HCT116 (cell line): ENCODE measurements around the gene NCAPG2. TPM values are rescaled to one million over a fixed set of nuclear protein-coding genes. Genes with fewer than 3 reads are reported as not detected.

Source experiments
- ATAC-seq: fragments of 200-7000 bp; cut with Tn5 transposase; 2 replicates; pipeline ENCODE4 v1.9.1; 2020; ENCODE audit warnings: mild to moderate bottlenecking, moderate library complexity
- BruUV-seq: library from RNA; stranded (reverse); fragments of 400-500 nt; replicated peaks from 2 replicates; lab custom pipeline; 2021; lab: Mats Ljungman, UMichigan
- CTCF ChIA-PET: fragments of 300-600 bp; sonication (Branson Sonifier 250); formaldehyde crosslinking; loops from one replicate; lab custom pipeline; 2021; ENCODE audit warnings: antibody characterized with exemption; lab: Charles Lee
- POLR2A ChIA-PET: fragments of 300-600, 350-600 bp; sonication (Branson Sonifier 250); formaldehyde crosslinking; loops from one replicate; lab custom pipeline; 2021; ENCODE audit warnings: antibody characterized with exemption; lab: Charles Lee
- RAD21 ChIA-PET, 2 experiments: fragments of 300-600 bp; sonication (Branson Sonifier 250); formaldehyde crosslinking; loops; one replicate each; lab custom pipeline; 2023; ENCODE audit warnings: low total read pairs in 2 of 2; ENCODE audit not compliant: uncharacterized antibody in 2 of 2, unreplicated experiment in 2 of 2, low non-redundant PET in 1 of 2; lab: Charles Lee
- DNase-seq: peaks from one replicate; pipeline ENCODE4 v3.0.0-alpha.2; 2010; ENCODE audit warnings: low read depth, low spot score
- H2AFZ ChIP-seq: fragments of 200-600 bp; shearing (Covaris generic), sonication (generic); 2 replicates; pipeline ENCODE4 v1.6.1; 2017; ENCODE audit warnings: low read depth, mixed run types, mixed read lengths, antibody characterized with exemption, low read length; ENCODE audit not compliant: poor library complexity, severe bottlenecking
- H3K27ac ChIP-seq: 2 replicates; pipeline ENCODE4 v1.5.1; 2012; ENCODE audit warnings: low read depth, low read length
- H3K27me3 ChIP-seq: fragments of 200-600 bp; sonication (generic); 2 replicates; pipeline ENCODE4 v1.6.1; 2016; ENCODE audit warnings: mixed run types, low read length, mixed read lengths; ENCODE audit not compliant: insufficient read depth
- H3K36me3 ChIP-seq, 2 experiments: fragments of 200-500 bp in 1 of 2; fragments of 200-600 bp in 1 of 2; sonication (Bioruptor generic) in 1 of 2; sonication (generic) in 1 of 2; 2 replicates each; pipeline versions ENCODE4 v1.5.1 to v1.6.1; 2014 to 2016; ENCODE audit warnings: low read length in 2 of 2, inconsistent platforms in 1 of 2, mixed read lengths in 1 of 2, mixed run types in 1 of 2; ENCODE audit not compliant: insufficient read depth in 2 of 2, control insufficient read depth in 1 of 2
- H3K4me1 ChIP-seq, 2 experiments: fragments of 200-600 bp in 1 of 2; sonication (generic) in 1 of 2; 2 replicates each; pipeline versions ENCODE4 v1.5.1 to v1.6.1; 2012 to 2017; ENCODE audit warnings: low read length in 2 of 2, inconsistent platforms in 1 of 2, mild to moderate bottlenecking in 1 of 2, mixed read lengths in 1 of 2, mixed run types in 1 of 2, moderate library complexity in 1 of 2; ENCODE audit not compliant: insufficient read depth in 2 of 2, control insufficient read depth in 1 of 2
- H3K4me2 ChIP-seq: fragments of 200-600 bp; sonication (generic); 2 replicates; pipeline ENCODE4 v1.6.1; 2017; ENCODE audit warnings: mixed run types, low read length, mixed read lengths
- H3K4me3 ChIP-seq, 2 experiments: fragments of 200-600 bp in 1 of 2; sonication (generic) in 1 of 2; replicated peaks in 1 of 2; 2 replicates each; pipeline ENCODE4 v1.5.1; 2011 to 2016; ENCODE audit warnings: low read length in 2 of 2, control low read depth in 1 of 2, low read depth in 1 of 2, mild to moderate bottlenecking in 1 of 2, mixed read lengths in 1 of 2, mixed run types in 1 of 2
- H3K79me2 ChIP-seq: fragments of 200-600 bp; sonication (generic); 2 replicates; pipeline ENCODE4 v1.6.1; 2017; ENCODE audit warnings: mild to moderate bottlenecking, mixed run types, low read length, moderate library complexity, mixed read lengths; ENCODE audit not compliant: insufficient read depth
- H3K9ac ChIP-seq: fragments of 200-600 bp; sonication (generic); 2 replicates; pipeline ENCODE4 v1.6.1; 2016; ENCODE audit warnings: low read length, mixed read lengths
- H3K9me2 ChIP-seq: fragments of 200-600 bp; sonication (generic), shearing (Covaris generic); 2 replicates; pipeline ENCODE4 v1.6.1; 2017; ENCODE audit warnings: mixed run types, mild to moderate bottlenecking, moderate library complexity; ENCODE audit not compliant: insufficient read depth
- H3K9me3 ChIP-seq, 2 experiments: fragments of 200-500 bp in 1 of 2; fragments of 200-600 bp in 1 of 2; sonication (Bioruptor generic) in 1 of 2; sonication (generic) in 1 of 2; 2 replicates each; pipeline ENCODE4 v1.6.1; 2014 to 2017; ENCODE audit warnings: low read length in 2 of 2, mixed read lengths in 2 of 2, inconsistent platforms in 1 of 2, low read depth in 1 of 2, mild to moderate bottlenecking in 1 of 2, mixed run types in 1 of 2, moderate library complexity in 1 of 2; ENCODE audit not compliant: control insufficient read depth in 1 of 2, insufficient read depth in 1 of 2
- H4K20me1 ChIP-seq: fragments of 200-600 bp; sonication (generic), shearing (Covaris generic); 2 replicates; pipeline ENCODE4 v1.6.1; 2017; ENCODE audit warnings: mixed run types, mild to moderate bottlenecking, moderate library complexity; ENCODE audit not compliant: insufficient read depth
- CBX3 ChIP-seq: IDR thresholded peaks from 2 replicates; pipeline ENCODE4 v1.6.1; 2012; ENCODE audit warnings: low read depth
- CTCF ChIP-seq, 3 experiments: fragments of 200-600 bp in 1 of 3; sonication (generic) in 1 of 3; IDR thresholded peaks in 2 of 3; conservative IDR thresholded peaks in 1 of 3; 2 replicates each; pipeline ENCODE4 v1.5.1; 2012 to 2017; ENCODE audit warnings: low read depth in 2 of 3, low read length in 2 of 3, antibody characterized with exemption in 1 of 3, borderline replicate concordance in 1 of 3, control low read depth in 1 of 3, mild to moderate bottlenecking in 1 of 3, mixed read lengths in 1 of 3, mixed run types in 1 of 3, moderate library complexity in 1 of 3; ENCODE audit not compliant: insufficient read depth in 1 of 3
- EGR1 ChIP-seq: IDR thresholded peaks from 2 replicates; pipeline ENCODE4 v1.6.1; 2012; ENCODE audit warnings: low read depth
- ELF1 ChIP-seq: IDR thresholded peaks from 2 replicates; pipeline ENCODE4 v1.6.1; 2012; ENCODE audit warnings: low read depth, borderline replicate concordance
- FOSL1 ChIP-seq: IDR thresholded peaks from 2 replicates; pipeline ENCODE4 v1.6.1; 2012; ENCODE audit warnings: low read depth
- JUND ChIP-seq: IDR thresholded peaks from 2 replicates; pipeline ENCODE4 v1.6.1; 2012
- MAX ChIP-seq: IDR thresholded peaks from 2 replicates; pipeline ENCODE4 v1.6.1; 2012
- POLR2A ChIP-seq: IDR thresholded peaks from 2 replicates; pipeline ENCODE4 v1.7.0; 2011; ENCODE audit warnings: borderline replicate concordance; ENCODE audit not compliant: insufficient read depth, insufficient read length; ENCODE audit errors: extremely low read depth
- POLR2AphosphoS5 ChIP-seq: IDR thresholded peaks from 2 replicates; pipeline ENCODE4 v1.6.1; 2011; ENCODE audit warnings: mild to moderate bottlenecking, low read depth, low read length, moderate library complexity
- REST ChIP-seq: IDR thresholded peaks from 2 replicates; pipeline ENCODE4 v1.6.1; 2012; ENCODE audit warnings: low read depth
- SIN3A ChIP-seq: IDR thresholded peaks from 2 replicates; pipeline ENCODE4 v1.6.1; 2012; ENCODE audit warnings: low read depth
- TCF7L2 ChIP-seq: IDR thresholded peaks from 2 replicates; pipeline ENCODE4 v1.7.0; 2011; ENCODE audit warnings: borderline replicate concordance, inconsistent platforms; ENCODE audit not compliant: insufficient read depth, insufficient read length; ENCODE audit errors: extremely low read depth
- ZBTB33 ChIP-seq: IDR thresholded peaks from 2 replicates; pipeline ENCODE4 v1.6.1; 2011; ENCODE audit warnings: mild to moderate bottlenecking, low read length, moderate library complexity; ENCODE audit not compliant: insufficient replicate concordance; ENCODE audit errors: extremely low read depth
- ZNF274 ChIP-seq: fragments of 200-500 bp; sonication (Bioruptor generic); IDR thresholded peaks from 2 replicates; pipeline ENCODE4 v1.6.1; 2014; ENCODE audit warnings: mild to moderate bottlenecking, low read depth, low read length, inconsistent platforms
- intact Hi-C: fragments of 100-400 bp; cut with micrococcal nuclease; formaldehyde crosslinking; loops from 2 replicates; pipeline ENCODE4 v1.10.0; 2022
- total RNA-seq: library from RNA; stranded (reverse); gene quantifications from one replicate; pipeline ENCODE4 v1.2.1, GENCODE V29; 2021; ENCODE audit not compliant: unreplicated experiment

NCAPG2 gene
- total RNA-seq, 1 experiment from 2014 or later = 73.1 TPM

GRCh38 chr7:158638001-158638400 is 66.6 kb downstream of the NCAPG2 start (continued):
- TF ChIP-seq POLR2A (no peak), POLR2AphosphoS5 (no peak), SIN3A (no peak), ZNF274 (no peak), ZBTB33 (no peak), EGR1 (no peak), TCF7L2 (no peak), JUND (no peak)
- TF ChIP-seq, all 23 proteins: peak for 0

- RAD21 ChIA-PET = no interaction called here
- intact Hi-C loops = no loop called here
- H3K36me3 ChIP-seq = peaks cover 18 to 23% of the 10 kb centered on the region in 2 experiments
- no peak for TF ChIP-seq ELF1
- TF ChIP-seq EGR1 = no peak
- TF ChIP-seq REST = no peak
- no peak for TF ChIP-seq CTCF (IDR thresholded peaks at IDR 0.05 in 2 of 3, conservative IDR thresholded peaks at IDR 0.05 in 1 of 3; ENCODE audit: borderline replicate concordance in 1 of 3, insufficient read depth in 1 of 3, low read depth in 2 of 3, low read length in 2 of 3)
- TF ChIP-seq CBX3 = no peak
- TF ChIP-seq FOSL1 = no peak
- TF ChIP-seq MAX = no peak
- TF ChIP-seq SIN3A = no peak
Measured at GRCh38 chr7:158633055-158633956, 71.3 kb downstream of the NCAPG2 start.

More at GRCh38 chr7:158633055-158633956, 71.3 kb downstream of the NCAPG2 start:
- H3K4me2 ChIP-seq = no peak overlapping the region
- no peaks in the 10 kb centered on the region for H3K4me1 ChIP-seq
- H3K27me3 ChIP-seq = no peaks in the 10 kb centered on the region
- ATAC-seq = no peak
- no peaks in the 10 kb centered on the region for H3K9me2 ChIP-seq
- ChIA-PET CTCF (no interaction called here), POLR2A (no interaction called here)
- no peak overlapping the region for H3K27ac ChIP-seq
- H3K79me2 ChIP-seq = peaks cover 4% of the 10 kb centered on the region; the same call in 1 of the 2 replicates
- no peaks in the 10 kb centered on the region for H3K9me3 ChIP-seq
- no peak for DNase-seq
- no peak overlapping the region for H3K4me3 ChIP-seq
- no peak overlapping the region for H3K9ac ChIP-seq
- BruUV-seq = no TSS peak
- H4K20me1 ChIP-seq = no peaks in the 10 kb centered on the region
- H2AFZ ChIP-seq = no peak overlapping the region
